A673 (cell line): ENCODE data around the gene LGALS7.

Source experiments
- CTCF ChIP-seq: fragments of 300-800, 200-600 bp; sonication (generic); conservative IDR thresholded peaks from 2 replicates; pipeline ENCODE4 v1.5.1; 2017; ENCODE audit warnings: low read depth, mild to moderate bottlenecking, antibody characterized with exemption, low read length, moderate library complexity, mixed read lengths
- EZH2 ChIP-seq: fragments of 200-600 bp; sonication (generic); IDR thresholded peaks from 2 replicates; pipeline ENCODE4 v1.6.1; 2017; ENCODE audit warnings: borderline replicate concordance, low read depth, mild to moderate bottlenecking, mixed read lengths, antibody characterized with exemption, low read length; ENCODE audit not compliant: poor library complexity, severe bottlenecking

GRCh38 chr19:38730470-38730730 is 42.9 kb downstream of the LGALS7 start:
- no peak for TF ChIP-seq CTCF
- no peak for TF ChIP-seq EZH2
